GM23338 (cell line): ENCODE measurements around the gene BCL11B.

Source experiments
- CREB1 ChIP-seq: fragments of 250-450 bp; sonication (Bioruptor Pico); IDR thresholded peaks from 2 replicates; pipeline ENCODE4 v1.5.0; 2020; ENCODE audit warnings: low read depth, mild to moderate bottlenecking, moderate library complexity
- EZH2 ChIP-seq: fragments of 200-600 bp; sonication (generic); IDR thresholded peaks from one replicate; pipeline ENCODE4 v1.8.0; 2017; ENCODE audit warnings: antibody characterized with exemption, mild to moderate bottlenecking, low read depth; ENCODE audit not compliant: unreplicated experiment
- EZH2phosphoT487 ChIP-seq: fragments of 200-600 bp; sonication (generic); IDR thresholded peaks from one replicate; pipeline ENCODE4 v1.8.1; 2018; ENCODE audit warnings: antibody characterized with exemption; ENCODE audit not compliant: unreplicated experiment
- JUNB ChIP-seq: IDR thresholded peaks from one replicate; pipeline ENCODE4 v1.6.1; 2016; ENCODE audit warnings: antibody characterized with exemption; ENCODE audit not compliant: unreplicated experiment
- NANOG ChIP-seq: IDR thresholded peaks from 2 replicates; pipeline ENCODE4 v1.6.1; 2016; ENCODE audit warnings: antibody characterized with exemption, borderline replicate concordance
- POLR2AphosphoS5 ChIP-seq: IDR thresholded peaks from 2 replicates; pipeline ENCODE4 v1.6.1; 2016; ENCODE audit warnings: antibody characterized with exemption, low read depth
- STAT1 ChIP-seq: IDR thresholded peaks from one replicate; pipeline ENCODE4 v1.6.1; 2016; ENCODE audit warnings: antibody characterized with exemption; ENCODE audit not compliant: unreplicated experiment
- ZNF114 ChIP-seq: fragments of 250-450 bp; sonication (Bioruptor Pico); IDR thresholded peaks from 2 replicates; pipeline ENCODE4 v1.5.0; 2020; ENCODE audit warnings: mild to moderate bottlenecking, moderate library complexity
- ZNF331 ChIP-seq: fragments of 250-450 bp; sonication (Bioruptor Pico); IDR thresholded peaks from 2 replicates; pipeline ENCODE4 v1.5.0; 2020; ENCODE audit warnings: low read depth, mild to moderate bottlenecking, moderate library complexity
- TF ChIP-seq, protein P1 (sequence below), 2 experiments: fragments of 200-600 bp in 1 of 2; sonication (generic) in 1 of 2; conservative IDR thresholded peaks; 2 replicates each; pipeline versions ENCODE4 v1.5.1 to v1.6.1; 2016 to 2017; ENCODE audit warnings: antibody characterized with exemption in 2 of 2, low read depth in 2 of 2, mild to moderate bottlenecking in 2 of 2, moderate library complexity in 1 of 2
- TF ChIP-seq, protein P2 (sequence below): IDR thresholded peaks from one replicate; pipeline ENCODE4 v1.6.1; 2018; ENCODE audit warnings: antibody characterized with exemption; ENCODE audit not compliant: unreplicated experiment
- TF ChIP-seq, protein P3 (sequence below): IDR thresholded peaks from 2 replicates; pipeline ENCODE4 v1.6.1; 2016; ENCODE audit warnings: antibody characterized with exemption

DNA sequence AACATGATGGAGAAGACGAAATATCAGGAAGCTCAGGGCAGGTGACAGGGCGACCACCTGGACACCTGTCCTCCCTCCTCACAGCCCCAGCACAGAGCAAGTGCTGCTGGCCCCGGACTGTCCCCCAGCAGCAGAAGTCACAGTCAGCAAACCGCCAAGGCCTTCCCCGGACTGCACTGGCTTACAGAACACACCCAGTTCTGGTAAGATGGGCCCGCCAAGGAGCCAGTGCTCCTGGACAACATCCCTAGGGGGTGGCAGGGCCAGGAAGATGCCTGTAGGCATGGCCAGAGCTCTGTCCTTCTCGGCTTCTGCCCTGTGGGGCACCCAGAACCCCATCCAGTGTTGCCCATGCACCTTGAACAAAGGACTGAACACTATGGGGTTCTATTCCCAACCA, 77.9 kb downstream of the BCL11B start:
- TF ChIP-seq POLR2AphosphoS5 = no peak
- TF ChIP-seq, protein P1, sequence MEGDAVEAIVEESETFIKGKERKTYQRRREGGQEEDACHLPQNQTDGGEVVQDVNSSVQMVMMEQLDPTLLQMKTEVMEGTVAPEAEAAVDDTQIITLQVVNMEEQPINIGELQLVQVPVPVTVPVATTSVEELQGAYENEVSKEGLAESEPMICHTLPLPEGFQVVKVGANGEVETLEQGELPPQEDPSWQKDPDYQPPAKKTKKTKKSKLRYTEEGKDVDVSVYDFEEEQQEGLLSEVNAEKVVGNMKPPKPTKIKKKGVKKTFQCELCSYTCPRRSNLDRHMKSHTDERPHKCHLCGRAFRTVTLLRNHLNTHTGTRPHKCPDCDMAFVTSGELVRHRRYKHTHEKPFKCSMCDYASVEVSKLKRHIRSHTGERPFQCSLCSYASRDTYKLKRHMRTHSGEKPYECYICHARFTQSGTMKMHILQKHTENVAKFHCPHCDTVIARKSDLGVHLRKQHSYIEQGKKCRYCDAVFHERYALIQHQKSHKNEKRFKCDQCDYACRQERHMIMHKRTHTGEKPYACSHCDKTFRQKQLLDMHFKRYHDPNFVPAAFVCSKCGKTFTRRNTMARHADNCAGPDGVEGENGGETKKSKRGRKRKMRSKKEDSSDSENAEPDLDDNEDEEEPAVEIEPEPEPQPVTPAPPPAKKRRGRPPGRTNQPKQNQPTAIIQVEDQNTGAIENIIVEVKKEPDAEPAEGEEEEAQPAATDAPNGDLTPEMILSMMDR (conservative IDR thresholded peaks at IDR 0.05; ENCODE audit: low read depth in 2 of 2) = no peak
- no peak for TF ChIP-seq EZH2phosphoT487
- no peak for TF ChIP-seq EZH2
- no peak for TF ChIP-seq ZNF114 (CRISPR knock-in tag)
- TF ChIP-seq JUNB = no peak
- TF ChIP-seq, protein P2, sequence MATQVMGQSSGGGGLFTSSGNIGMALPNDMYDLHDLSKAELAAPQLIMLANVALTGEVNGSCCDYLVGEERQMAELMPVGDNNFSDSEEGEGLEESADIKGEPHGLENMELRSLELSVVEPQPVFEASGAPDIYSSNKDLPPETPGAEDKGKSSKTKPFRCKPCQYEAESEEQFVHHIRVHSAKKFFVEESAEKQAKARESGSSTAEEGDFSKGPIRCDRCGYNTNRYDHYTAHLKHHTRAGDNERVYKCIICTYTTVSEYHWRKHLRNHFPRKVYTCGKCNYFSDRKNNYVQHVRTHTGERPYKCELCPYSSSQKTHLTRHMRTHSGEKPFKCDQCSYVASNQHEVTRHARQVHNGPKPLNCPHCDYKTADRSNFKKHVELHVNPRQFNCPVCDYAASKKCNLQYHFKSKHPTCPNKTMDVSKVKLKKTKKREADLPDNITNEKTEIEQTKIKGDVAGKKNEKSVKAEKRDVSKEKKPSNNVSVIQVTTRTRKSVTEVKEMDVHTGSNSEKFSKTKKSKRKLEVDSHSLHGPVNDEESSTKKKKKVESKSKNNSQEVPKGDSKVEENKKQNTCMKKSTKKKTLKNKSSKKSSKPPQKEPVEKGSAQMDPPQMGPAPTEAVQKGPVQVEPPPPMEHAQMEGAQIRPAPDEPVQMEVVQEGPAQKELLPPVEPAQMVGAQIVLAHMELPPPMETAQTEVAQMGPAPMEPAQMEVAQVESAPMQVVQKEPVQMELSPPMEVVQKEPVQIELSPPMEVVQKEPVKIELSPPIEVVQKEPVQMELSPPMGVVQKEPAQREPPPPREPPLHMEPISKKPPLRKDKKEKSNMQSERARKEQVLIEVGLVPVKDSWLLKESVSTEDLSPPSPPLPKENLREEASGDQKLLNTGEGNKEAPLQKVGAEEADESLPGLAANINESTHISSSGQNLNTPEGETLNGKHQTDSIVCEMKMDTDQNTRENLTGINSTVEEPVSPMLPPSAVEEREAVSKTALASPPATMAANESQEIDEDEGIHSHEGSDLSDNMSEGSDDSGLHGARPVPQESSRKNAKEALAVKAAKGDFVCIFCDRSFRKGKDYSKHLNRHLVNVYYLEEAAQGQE = no peak
- TF ChIP-seq NANOG = no peak
- TF ChIP-seq, protein P3, sequence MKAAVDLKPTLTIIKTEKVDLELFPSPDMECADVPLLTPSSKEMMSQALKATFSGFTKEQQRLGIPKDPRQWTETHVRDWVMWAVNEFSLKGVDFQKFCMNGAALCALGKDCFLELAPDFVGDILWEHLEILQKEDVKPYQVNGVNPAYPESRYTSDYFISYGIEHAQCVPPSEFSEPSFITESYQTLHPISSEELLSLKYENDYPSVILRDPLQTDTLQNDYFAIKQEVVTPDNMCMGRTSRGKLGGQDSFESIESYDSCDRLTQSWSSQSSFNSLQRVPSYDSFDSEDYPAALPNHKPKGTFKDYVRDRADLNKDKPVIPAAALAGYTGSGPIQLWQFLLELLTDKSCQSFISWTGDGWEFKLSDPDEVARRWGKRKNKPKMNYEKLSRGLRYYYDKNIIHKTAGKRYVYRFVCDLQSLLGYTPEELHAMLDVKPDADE = no peak
- TF ChIP-seq STAT1 = no peak
- TF ChIP-seq ZNF331 = no peak
- no peak for TF ChIP-seq CREB1 (CRISPR knock-in tag)
